SK-N-SH treated with all-trans-retinoic acid at 6 μM for 48 hours (cell line): ENCODE measurements around the gene PCDHGA12.
A peak's percentile ranks its signal among the peaks of the same experiment; 100 is the strongest.

Experiments
- ATAC-seq: fragments of 200-7000 bp; cut with Tn5 transposase; 3 replicates; pipeline ENCODE4 v1.9.1; 2020; ENCODE audit warnings: mild to moderate bottlenecking, moderate library complexity
- ARNTL ChIP-seq: fragments of 450-650 bp; formaldehyde crosslinking; IDR thresholded peaks from 2 replicates; pipeline ENCODE4 v1.5.0; 2020; ENCODE audit warnings: low read depth, mild to moderate bottlenecking, moderate library complexity, borderline replicate concordance
- BACH2 ChIP-seq: fragments of 250-450 bp; sonication (Bioruptor Pico); IDR thresholded peaks from 2 replicates; pipeline ENCODE4 v1.9.0; 2021; ENCODE audit warnings: mild to moderate bottlenecking, borderline replicate concordance
- CREB5 ChIP-seq: fragments of 250-450 bp; sonication (Bioruptor Pico); IDR thresholded peaks from 2 replicates; pipeline ENCODE4 v1.5.1; 2020; ENCODE audit warnings: low read depth, mild to moderate bottlenecking, moderate library complexity
- CSRNP3 ChIP-seq: fragments of 250-450 bp; sonication (Bioruptor Pico); IDR thresholded peaks from 2 replicates; pipeline ENCODE4 v1.5.1; 2021; ENCODE audit warnings: mild to moderate bottlenecking, moderate library complexity
- ESRRG ChIP-seq: fragments of 250-450 bp; sonication (Bioruptor Pico); IDR thresholded peaks from 2 replicates; pipeline ENCODE4 v1.6.1; 2021; ENCODE audit warnings: mild to moderate bottlenecking
- GLIS3 ChIP-seq: fragments of 250-450 bp; sonication (Bioruptor Pico); IDR thresholded peaks from 2 replicates; pipeline ENCODE4 v1.5.0; 2020; ENCODE audit warnings: mild to moderate bottlenecking, moderate library complexity
- ISL1 ChIP-seq: fragments of 250-450 bp; sonication (Bioruptor Pico); IDR thresholded peaks from 2 replicates; pipeline ENCODE4 v2.1.2; 2022; ENCODE audit warnings: mild to moderate bottlenecking, moderate library complexity
- OSR1 ChIP-seq: fragments of 250-450 bp; sonication (Bioruptor Pico); IDR thresholded peaks from 2 replicates; pipeline ENCODE4 v1.8.0; 2022; ENCODE audit warnings: moderate library complexity, mild to moderate bottlenecking, inconsistent platforms
- PATZ1 ChIP-seq: fragments of 250-450 bp; sonication (Bioruptor Pico); IDR thresholded peaks from 2 replicates; pipeline ENCODE4 v1.8.0; 2020; ENCODE audit warnings: mild to moderate bottlenecking, moderate library complexity, borderline replicate concordance
- POU6F1 ChIP-seq: fragments of 250-450 bp; sonication (Bioruptor Pico); IDR thresholded peaks from 2 replicates; pipeline ENCODE4 v1.8.0; 2021; ENCODE audit warnings: low read depth, mild to moderate bottlenecking, moderate library complexity, borderline replicate concordance
- PPARA ChIP-seq: fragments of 250-450 bp; sonication (Bioruptor Pico); IDR thresholded peaks from 2 replicates; pipeline ENCODE4 v1.5.0; 2020; ENCODE audit warnings: mild to moderate bottlenecking, borderline replicate concordance
- RARB ChIP-seq: fragments of 250-450 bp; sonication (Bioruptor Pico); IDR thresholded peaks from 2 replicates; pipeline ENCODE4 v1.8.0; 2021; ENCODE audit warnings: mild to moderate bottlenecking, moderate library complexity
- SNAI2 ChIP-seq: fragments of 250-450 bp; sonication (Bioruptor Pico); IDR thresholded peaks from 2 replicates; pipeline ENCODE4 v1.5.0; 2020; ENCODE audit warnings: mild to moderate bottlenecking, moderate library complexity
- TCF4 ChIP-seq: fragments of 250-450 bp; sonication (Bioruptor Pico); IDR thresholded peaks from 2 replicates; pipeline ENCODE4 v1.8.0; 2021; ENCODE audit warnings: mild to moderate bottlenecking, moderate library complexity, borderline replicate concordance
- TOX ChIP-seq: fragments of 250-450 bp; sonication (Bioruptor Pico); IDR thresholded peaks from 2 replicates; pipeline ENCODE4 v1.8.0; 2021; ENCODE audit warnings: mild to moderate bottlenecking, moderate library complexity, borderline replicate concordance
- TSHZ2 ChIP-seq: fragments of 250-450 bp; sonication (Bioruptor Pico); IDR thresholded peaks from 2 replicates; pipeline ENCODE4 v1.5.0; 2020; ENCODE audit warnings: mild to moderate bottlenecking, moderate library complexity
- ZC3H10 ChIP-seq: fragments of 250-450 bp; sonication (Bioruptor Pico); IDR thresholded peaks from 2 replicates; pipeline ENCODE4 v1.5.1; 2021; ENCODE audit warnings: mild to moderate bottlenecking, moderate library complexity
- ZFP3 ChIP-seq: fragments of 250-450 bp; sonication (Bioruptor Pico); IDR thresholded peaks from 2 replicates; pipeline ENCODE4 v1.5.0; 2020; ENCODE audit warnings: mild to moderate bottlenecking, moderate library complexity
- ZFP30 ChIP-seq: fragments of 450-650 bp; formaldehyde crosslinking; IDR thresholded peaks from 2 replicates; pipeline ENCODE4 v1.5.0; 2022; ENCODE audit warnings: mild to moderate bottlenecking, moderate library complexity
- ZNF565 ChIP-seq: fragments of 450-650 bp; formaldehyde crosslinking; conservative IDR thresholded peaks from 2 replicates; pipeline ENCODE4 v1.5.0; 2020; ENCODE audit warnings: low read depth, mild to moderate bottlenecking, moderate library complexity
- ZNF70 ChIP-seq: fragments of 450-650 bp; formaldehyde crosslinking; IDR thresholded peaks from 2 replicates; pipeline ENCODE4 v1.5.0; 2020; ENCODE audit warnings: mild to moderate bottlenecking, moderate library complexity
- ZNF8 ChIP-seq: fragments of 450-650 bp; formaldehyde crosslinking; IDR thresholded peaks from 2 replicates; pipeline ENCODE4 v1.5.0; 2020; ENCODE audit warnings: mild to moderate bottlenecking, moderate library complexity

Gene PCDHGA12

GRCh38 chr5:141475625-141476131 lies 45.4 kb downstream of the PCDHGA12 start, which contains the start of gene PCDHGC3:
TSS of gene PCDHGC3 (plus strand) at chr5:141475966. CDS start at chr5:141476117, 151 bp downstream.
- ATAC-seq = peak; percentile 96
- TF ChIP-seq BACH2 (CRISPR knock-in tag) (no peak), OSR1 (CRISPR knock-in tag) (no peak), CSRNP3 (no peak), ZFP3 (CRISPR knock-in tag) (no peak), CREB5 (CRISPR knock-in tag) (no peak), ZNF565 (CRISPR knock-in tag) (no peak), TCF4 (CRISPR knock-in tag) (no peak), POU6F1 (CRISPR knock-in tag) (no peak), PPARA (CRISPR knock-in tag) (no peak), GLIS3 (CRISPR knock-in tag) (no peak), SNAI2 (CRISPR knock-in tag) (no peak), RARB (CRISPR knock-in tag) (no peak), ZNF70 (CRISPR knock-in tag) (no peak), PATZ1 (no peak), ZFP30 (CRISPR knock-in tag) (no peak), ZC3H10 (CRISPR knock-in tag) (no peak), TSHZ2 (CRISPR knock-in tag) (no peak)

- no peak for TF ChIP-seq ZFP30 (CRISPR knock-in tag)
- TF ChIP-seq ESRRG (CRISPR knock-in tag) = no peak
- TF ChIP-seq ZNF8 (CRISPR knock-in tag) = no peak
- TF ChIP-seq BACH2 (CRISPR knock-in tag) = no peak
- no peak for TF ChIP-seq TCF4 (CRISPR knock-in tag)
- TF ChIP-seq CSRNP3 = no peak
- no peak for TF ChIP-seq CREB5 (CRISPR knock-in tag)
- no peak for TF ChIP-seq ARNTL
- TF ChIP-seq OSR1 (CRISPR knock-in tag) = no peak
- TF ChIP-seq TSHZ2 (CRISPR knock-in tag) = no peak
- TF ChIP-seq ZNF565 (CRISPR knock-in tag) = no peak
- no peak for TF ChIP-seq TOX (CRISPR knock-in tag)
- no peak for TF ChIP-seq ISL1 (CRISPR knock-in tag)
- peak; percentile 67 for ATAC-seq
Measured at GRCh38 chr5:141476132-141476911, 46.0 kb downstream of the PCDHGA12 start.
